DOHH2 (cell line): Measurements from ENCODE around the gene CAMTA1.

ENCODE experiments used
- H3F3A ChIP-seq: fragments of 200-600 bp; sonication (generic), shearing (Covaris generic); 2 replicates; pipeline ENCODE4 v1.6.0; 2016; ENCODE audit warnings: antibody characterized with exemption, mild to moderate bottlenecking; ENCODE audit not compliant: control insufficient read depth, insufficient read depth
- H3K27ac ChIP-seq: fragments of 200-600 bp; sonication (generic); 2 replicates; pipeline ENCODE4 v1.5.1; 2014; ENCODE audit warnings: low read depth, mild to moderate bottlenecking, low read length, moderate library complexity
- H3K27me3 ChIP-seq: fragments of 200-600 bp; sonication (generic); 2 replicates; pipeline ENCODE4 v1.6.1; 2014; ENCODE audit warnings: mild to moderate bottlenecking, low read length, mixed read lengths; ENCODE audit not compliant: control insufficient read depth
- H3K36me3 ChIP-seq: fragments of 200-600 bp; sonication (generic); 2 replicates; pipeline ENCODE4 v1.6.1; 2014; ENCODE audit warnings: mild to moderate bottlenecking, low read length, moderate library complexity, mixed read lengths; ENCODE audit not compliant: control insufficient read depth
- H3K4me1 ChIP-seq: fragments of 200-600 bp; sonication (generic); 2 replicates; pipeline ENCODE4 v1.6.1; 2014; ENCODE audit warnings: mild to moderate bottlenecking, low read length, mixed read lengths; ENCODE audit not compliant: control insufficient read depth
- H3K4me2 ChIP-seq: fragments of 200-600 bp; sonication (generic); 2 replicates; pipeline ENCODE4 v1.6.0; 2014; ENCODE audit warnings: mild to moderate bottlenecking, low read length, moderate library complexity
- H3K4me3 ChIP-seq: fragments of 200-600 bp; sonication (generic); 2 replicates; pipeline ENCODE4 v1.5.1; 2014; ENCODE audit warnings: mild to moderate bottlenecking, low read length, mixed read lengths
- H3K79me2 ChIP-seq: fragments of 200-600 bp; sonication (generic); 2 replicates; pipeline ENCODE4 v1.6.1; 2014; ENCODE audit warnings: mild to moderate bottlenecking, low read length, mixed read lengths; ENCODE audit not compliant: control insufficient read depth
- H3K9me2 ChIP-seq: fragments of 200-600 bp; sonication (generic); replicated peaks from 2 replicates; pipeline ENCODE4 v1.6.1; 2014; ENCODE audit warnings: mild to moderate bottlenecking, low read length, mixed read lengths; ENCODE audit not compliant: control insufficient read depth
- H3K9me3 ChIP-seq: fragments of 200-600 bp; sonication (generic); 2 replicates; pipeline ENCODE4 v1.6.1; 2014; ENCODE audit warnings: antibody characterized with exemption, low read length, mixed read lengths; ENCODE audit not compliant: control insufficient read depth, insufficient read depth
- H4K20me1 ChIP-seq: fragments of 200-600 bp; sonication (generic); 2 replicates; pipeline ENCODE4 v1.6.0; 2014; ENCODE audit warnings: low read depth, mild to moderate bottlenecking, antibody characterized with exemption, low read length, moderate library complexity; ENCODE audit not compliant: control insufficient read depth, insufficient read depth
- CTCF ChIP-seq: fragments of 200-600 bp; sonication (generic); IDR thresholded peaks from one replicate; pipeline ENCODE4 v1.5.1; 2014; ENCODE audit warnings: antibody characterized with exemption, mild to moderate bottlenecking, low read depth, low read length; ENCODE audit not compliant: poor library complexity, severe bottlenecking
- EZH2phosphoT487 ChIP-seq: fragments of 200-600 bp; sonication (generic); IDR thresholded peaks from 2 replicates; pipeline ENCODE4 v1.6.1; 2017; ENCODE audit warnings: borderline replicate concordance, mild to moderate bottlenecking, antibody characterized with exemption, low read length, moderate library complexity, mixed read lengths

The CAMTA1 gene

GRCh38 chr1:7515904-7516303 is 730.6 kb downstream of the CAMTA1 start:
- Histone ChIP-seq H3K27ac (no peak overlapping the region), H4K20me1 (no peaks in the 10 kb centered on the region), H3K9me2 (no peaks in the 10 kb centered on the region), H3K36me3 (no peaks in the 10 kb centered on the region), H3K4me2 (no peak overlapping the region), H3K79me2 (no peaks in the 10 kb centered on the region), H3F3A (no peaks in the 10 kb centered on the region), H3K27me3 (no peaks in the 10 kb centered on the region), H3K4me1 (no peaks in the 10 kb centered on the region), H3K9me3 (no peaks in the 10 kb centered on the region), H3K4me3 (no peak overlapping the region)
- TF ChIP-seq CTCF = no peak
- TF ChIP-seq EZH2phosphoT487 = no peak

- H3K27ac ChIP-seq = no peak overlapping the region
- H3K4me3 ChIP-seq = no peak overlapping the region
- H3K4me2 ChIP-seq = no peak overlapping the region
- no peaks in the 10 kb centered on the region for H3K27me3 ChIP-seq
- H3K9me2 ChIP-seq = no peaks in the 10 kb centered on the region
- H3K9me3 ChIP-seq = no peaks in the 10 kb centered on the region
- H4K20me1 ChIP-seq = no peaks in the 10 kb centered on the region
- H3F3A ChIP-seq = no peaks in the 10 kb centered on the region
- no peaks in the 10 kb centered on the region for H3K79me2 ChIP-seq
- H3K4me1 ChIP-seq = no peaks in the 10 kb centered on the region
- no peaks in the 10 kb centered on the region for H3K36me3 ChIP-seq
- no peak for TF ChIP-seq EZH2phosphoT487
- TF ChIP-seq CTCF = no peak
Measured at GRCh38 chr1:7516341-7516740, 731.1 kb downstream of the CAMTA1 start.

DNA sequence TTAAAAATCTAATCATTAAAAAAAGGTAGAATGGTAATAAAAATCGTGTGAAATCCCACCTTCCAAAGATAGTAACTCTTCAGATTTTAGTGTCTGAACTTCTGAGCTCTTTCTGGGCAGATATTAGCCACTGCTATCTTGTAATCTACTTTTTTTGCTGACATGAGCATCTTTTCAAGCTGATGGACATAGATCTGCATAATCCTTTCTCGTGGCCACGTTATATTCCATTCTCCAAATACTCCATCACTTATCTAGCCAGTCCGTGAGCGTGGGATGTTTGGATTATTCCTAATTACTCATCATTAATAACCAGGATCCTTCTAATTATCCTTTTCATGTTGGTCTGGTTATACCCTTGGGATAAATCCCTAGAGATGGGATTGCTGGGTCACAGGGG is 731.7 kb downstream of the CAMTA1 start:
- H3K4me2 ChIP-seq = no peak overlapping the region
- no peak overlapping the region for H3K27ac ChIP-seq
- H3K4me1 ChIP-seq = no peaks in the 10 kb centered on the region
- TF ChIP-seq EZH2phosphoT487 (no peak), CTCF (no peak)
- H3F3A ChIP-seq = no peaks in the 10 kb centered on the region
- no peaks in the 10 kb centered on the region for H3K36me3 ChIP-seq
- H3K9me3 ChIP-seq = no peaks in the 10 kb centered on the region
- H3K79me2 ChIP-seq = no peaks in the 10 kb centered on the region
- H3K4me3 ChIP-seq = no peak overlapping the region
- no peaks in the 10 kb centered on the region for H3K9me2 ChIP-seq
- H3K27me3 ChIP-seq = no peaks in the 10 kb centered on the region
- no peaks in the 10 kb centered on the region for H4K20me1 ChIP-seq
